Measurements from ENCODE around the gene HNRNPA3.
"Not testable (repeated sequence)": the region's sequence is repeated elsewhere in the genome, so short reads cannot be mapped to it uniquely, and the experiment has no call there.

Gene HNRNPA3

DNA sequence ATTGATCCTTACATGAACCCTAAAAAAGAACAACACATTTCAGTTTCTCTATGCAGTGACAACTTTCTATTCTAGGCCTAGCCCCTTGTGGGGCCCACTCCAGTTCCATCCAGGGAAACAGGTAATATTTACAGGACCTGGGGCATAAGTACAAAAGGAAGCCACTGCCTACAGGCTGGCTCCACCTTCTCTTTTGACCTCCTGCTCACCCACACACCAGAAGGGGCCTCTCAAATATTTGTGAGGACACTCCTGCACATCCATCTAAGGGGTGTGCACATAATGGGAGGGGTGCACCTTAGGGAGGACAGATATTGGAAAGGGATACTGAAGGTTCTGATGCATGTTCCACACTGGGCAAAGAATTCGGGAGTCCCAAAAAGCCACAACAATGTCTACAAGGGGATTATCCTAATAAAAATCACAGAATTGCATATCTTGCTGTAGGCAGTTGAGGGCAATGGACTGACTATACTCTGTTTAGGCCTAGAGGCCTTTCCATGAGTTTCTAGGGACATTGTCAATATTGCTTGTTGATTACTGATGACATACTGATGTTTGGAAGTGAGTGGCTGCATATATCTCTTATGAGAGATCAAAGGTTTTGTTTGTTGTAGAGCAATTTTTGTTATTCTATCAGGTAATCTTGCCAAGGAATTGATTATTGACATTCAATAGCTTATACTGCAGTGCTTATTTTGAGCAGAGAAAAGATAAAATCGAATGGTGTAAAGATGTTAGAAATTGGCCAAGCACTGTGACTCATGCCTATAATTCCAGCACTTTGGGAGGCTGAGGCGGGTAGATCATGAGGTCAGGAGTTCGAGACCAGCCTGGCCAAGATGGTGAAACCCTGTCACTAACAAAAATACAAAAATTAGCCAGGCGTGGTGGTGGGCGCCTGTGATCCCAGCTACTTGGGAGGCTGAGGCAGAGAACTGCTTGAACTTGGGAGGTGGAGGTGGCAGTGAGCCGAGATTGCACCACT, 23.8 kb upstream of the HNRNPA3 start:
- no peak for DNase-seq (ENCODE audit: low read depth)

DNA sequence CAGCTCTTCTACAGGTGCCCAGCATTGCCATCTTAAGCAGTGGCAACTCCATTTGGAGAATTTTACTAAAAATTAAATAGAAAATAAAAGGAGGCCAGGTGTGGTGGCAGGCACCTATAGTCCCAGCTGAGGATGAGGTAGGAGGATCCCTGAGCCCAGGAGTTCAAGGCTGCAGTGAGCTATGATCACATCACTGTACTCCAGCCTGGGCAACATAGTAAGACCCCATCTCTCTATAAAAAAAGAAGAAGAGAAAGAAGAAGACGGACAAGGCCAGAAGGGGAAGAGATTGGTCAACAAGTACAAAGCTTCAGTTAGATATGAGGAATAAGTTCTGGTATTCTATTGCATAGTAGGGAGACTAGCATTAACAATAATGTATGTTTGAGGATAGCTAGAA, 21.7 kb upstream of the HNRNPA3 start:
- no peak for DNase-seq (ENCODE audit: low read depth)

- no peak for DNase-seq (ENCODE audit: low read depth)
These were observed 19.8 kb upstream of the HNRNPA3 start for GRCh38 chr2:177192788-177193187.

DNA sequence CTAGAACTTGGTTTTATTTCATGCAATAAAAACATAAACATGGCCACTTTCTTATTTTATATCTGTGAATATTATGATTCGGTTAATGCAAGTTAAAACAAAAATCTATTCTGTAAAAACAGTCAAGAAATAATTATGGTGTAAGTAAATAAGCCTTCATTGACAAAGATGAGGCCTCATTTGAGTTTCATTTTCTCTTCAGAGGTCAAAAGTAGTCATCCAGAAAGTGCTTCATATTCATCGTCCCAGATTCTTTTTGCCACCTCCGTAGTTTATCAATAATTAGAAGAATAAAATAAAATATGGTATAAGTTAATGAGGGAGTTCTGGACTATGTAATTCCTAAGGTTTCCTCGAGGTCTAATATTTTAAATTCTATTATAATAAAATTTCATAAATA, 19.4 kb upstream of the HNRNPA3 start:
- no peak for DNase-seq (ENCODE audit: low read depth)

DNA sequence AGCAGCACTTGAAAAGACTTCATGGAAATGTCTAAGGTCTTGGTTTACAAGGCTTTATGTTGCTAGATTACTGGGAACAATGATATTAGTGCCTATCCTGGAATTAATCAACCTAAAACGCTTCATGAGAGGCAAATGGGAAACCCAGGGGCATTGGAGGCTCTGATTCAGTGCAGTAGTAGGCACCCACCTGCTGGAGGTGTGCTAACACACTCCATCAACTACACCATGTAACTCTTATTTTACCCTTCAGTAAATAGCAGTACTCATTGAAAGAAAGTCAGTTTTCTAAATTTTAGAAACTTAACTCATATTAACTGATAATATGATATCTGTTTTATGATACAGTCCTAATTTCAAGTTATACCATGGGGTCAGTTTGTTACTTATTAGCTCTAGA, 17.4 kb upstream of the HNRNPA3 start:
- DNase-seq (ENCODE audit: low read depth): no peak

DNA sequence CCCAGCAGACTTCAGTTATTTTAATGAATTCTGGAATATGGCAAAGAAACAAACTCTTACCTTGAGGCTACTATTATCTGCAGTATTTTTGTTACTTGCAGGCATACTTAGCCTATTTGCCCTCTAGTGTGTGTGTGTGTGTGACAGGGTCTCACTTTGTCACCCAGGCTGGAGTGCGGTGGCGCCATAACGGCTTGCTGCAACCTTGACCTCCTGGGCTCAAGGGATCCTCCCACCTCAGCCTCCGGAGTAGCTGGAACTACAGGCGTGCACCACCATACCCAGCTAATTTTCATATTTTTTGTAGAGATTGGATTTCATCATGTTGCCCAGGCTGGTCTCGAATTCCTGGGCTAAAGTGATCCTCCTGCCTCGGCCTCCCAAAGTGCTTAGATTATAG, 12.2 kb upstream of the HNRNPA3 start:
- not testable (repeated sequence) for DNase-seq (ENCODE audit: low read depth)

- DNase-seq (ENCODE audit: low read depth): no peak
These were observed 10.7 kb upstream of the HNRNPA3 start for GRCh38 chr2:177201919-177202346.

DNA sequence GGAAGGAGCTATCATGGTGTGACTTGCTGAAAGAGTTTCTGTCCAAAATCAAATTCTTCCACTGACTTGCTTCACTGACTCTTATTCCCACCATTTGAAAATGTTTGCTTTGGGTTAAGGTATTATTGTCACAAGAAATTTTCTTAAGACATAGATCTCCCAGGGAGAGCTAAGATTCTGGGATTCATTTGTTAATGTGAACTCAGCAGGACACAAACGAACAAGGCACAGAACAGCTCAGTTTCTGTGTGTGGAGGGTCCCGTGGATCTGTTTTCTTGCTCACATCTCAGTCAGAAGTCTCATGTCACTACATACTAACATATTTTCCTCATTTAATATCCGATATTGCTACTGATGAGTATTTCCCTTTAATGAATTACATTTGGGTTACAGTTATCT, 8.2 kb upstream of the HNRNPA3 start:
- no peak for DNase-seq (ENCODE audit: low read depth)

GRCh38 chr2:177207101-177207500, 5.5 kb upstream of the HNRNPA3 start:
- DNase-seq (ENCODE audit: low read depth): no peak

- no peak for DNase-seq (ENCODE audit: low read depth)
These were observed 1.4 kb upstream of the HNRNPA3 start for GRCh38 chr2:177211169-177211568.

GRCh38 chr2:177211576-177212105, 953 bp upstream of the HNRNPA3 start:
- DNase-seq (ENCODE audit: low read depth): no peak

DNA sequence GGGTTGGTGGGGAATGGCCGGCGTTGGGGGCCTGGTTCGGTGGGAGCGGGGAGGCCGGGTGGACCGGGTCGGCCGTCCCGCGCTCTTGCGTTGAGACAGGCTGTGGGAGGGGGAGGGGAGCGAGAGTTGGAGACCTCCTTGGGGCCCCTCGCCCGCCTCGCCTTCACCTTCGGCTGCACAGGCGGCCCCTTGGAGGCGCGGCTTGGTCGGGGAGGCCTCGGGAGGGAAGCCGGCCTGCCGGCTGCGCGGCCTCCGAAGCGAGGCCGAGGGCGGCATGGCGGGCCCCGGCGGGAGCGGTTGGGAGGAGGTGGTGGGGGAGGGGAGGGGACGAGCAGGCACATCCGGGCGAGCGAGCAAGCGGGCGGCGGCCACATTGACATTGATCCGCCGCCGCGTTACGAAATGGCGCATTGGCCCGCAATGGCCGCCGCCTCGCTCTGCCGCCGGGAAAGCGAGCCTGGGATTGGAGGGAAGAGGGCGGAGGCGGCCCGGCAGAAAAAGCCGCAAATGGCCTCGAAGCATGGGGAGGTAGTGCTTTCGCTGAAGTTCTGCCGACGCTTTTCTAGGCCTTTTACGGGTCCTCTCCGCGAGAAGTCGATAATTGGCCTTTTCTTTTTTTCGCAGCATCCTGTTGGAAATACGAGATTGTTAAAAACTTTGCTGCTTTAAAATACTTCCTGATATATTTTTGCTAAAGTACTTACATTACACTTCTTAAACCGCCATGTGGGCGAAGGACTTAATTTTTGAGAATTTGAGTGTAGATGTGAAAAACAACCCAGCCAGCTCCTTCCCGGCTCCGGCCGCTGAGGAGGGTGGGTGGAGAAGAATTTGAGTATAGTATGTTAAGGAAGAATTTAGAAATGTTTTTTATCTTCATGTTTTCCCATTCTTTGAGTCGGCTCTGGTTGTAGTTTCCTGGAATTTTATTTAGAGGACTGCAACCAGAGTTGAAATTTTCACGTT, 580 bp downstream of the HNRNPA3 start:
- peak; percentile 82 for DNase-seq (ENCODE audit: low read depth)

- DNase-seq (ENCODE audit: low read depth): no peak
These were observed 4.8 kb downstream of the HNRNPA3 start for GRCh38 chr2:177217247-177217843.

- DNase-seq (ENCODE audit: low read depth): not testable (repeated sequence)
These were observed 7.2 kb downstream of the HNRNPA3 start for GRCh38 chr2:177219787-177220186.

- DNase-seq (ENCODE audit: low read depth): no peak
These were observed 8.9 kb downstream of the HNRNPA3 start for GRCh38 chr2:177221534-177221933.

DNA sequence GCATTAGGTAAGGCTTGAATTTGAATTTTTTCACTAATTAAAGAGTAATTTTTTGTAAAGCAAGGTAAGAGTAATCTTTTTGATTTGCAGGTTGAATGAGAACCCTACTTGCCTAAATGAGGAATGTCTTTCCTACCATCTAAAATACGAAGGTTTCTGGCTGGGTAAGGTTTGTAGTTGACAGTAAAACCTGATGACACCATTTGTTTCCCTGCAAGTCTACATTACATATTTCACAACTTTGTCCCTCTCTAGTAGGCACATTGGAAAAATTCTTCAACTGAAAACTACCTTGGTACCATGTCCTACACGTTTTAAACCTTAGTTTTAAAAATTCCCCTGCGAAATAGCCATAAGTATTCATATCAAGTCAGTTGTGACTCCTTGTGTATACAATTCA, 9.4 kb downstream of the HNRNPA3 start:
- DNase-seq (ENCODE audit: low read depth): no peak

DNA sequence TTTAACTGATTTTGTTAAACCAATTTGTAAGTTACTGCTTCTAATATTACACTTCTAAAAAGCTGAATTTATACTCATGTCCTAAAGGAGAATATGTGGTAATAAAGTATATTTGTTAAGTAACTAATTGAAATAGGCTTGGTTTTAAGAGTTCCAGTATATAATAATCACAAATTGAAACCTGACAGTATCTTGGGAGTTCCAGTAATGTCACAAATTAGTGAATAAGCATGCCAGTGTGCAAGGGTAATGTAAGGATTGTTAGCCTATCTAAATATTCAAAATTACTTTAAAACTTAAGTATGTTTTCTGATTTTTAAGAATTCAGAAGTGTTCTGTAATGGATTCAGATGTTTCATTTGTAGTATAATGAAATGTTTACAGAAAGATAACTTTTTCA, 10.8 kb downstream of the HNRNPA3 start:
- not testable (repeated sequence) for DNase-seq (ENCODE audit: low read depth)

- no peak for DNase-seq (ENCODE audit: low read depth)
These were observed 13.4 kb downstream of the HNRNPA3 start for GRCh38 chr2:177225965-177226360.

- DNase-seq (ENCODE audit: low read depth): no peak
These were observed 17.0 kb downstream of the HNRNPA3 start for GRCh38 chr2:177229442-177230242.

GRCh38 chr2:177231270-177231669, 18.7 kb downstream of the HNRNPA3 start:
- no peak for DNase-seq (ENCODE audit: low read depth)

DNA sequence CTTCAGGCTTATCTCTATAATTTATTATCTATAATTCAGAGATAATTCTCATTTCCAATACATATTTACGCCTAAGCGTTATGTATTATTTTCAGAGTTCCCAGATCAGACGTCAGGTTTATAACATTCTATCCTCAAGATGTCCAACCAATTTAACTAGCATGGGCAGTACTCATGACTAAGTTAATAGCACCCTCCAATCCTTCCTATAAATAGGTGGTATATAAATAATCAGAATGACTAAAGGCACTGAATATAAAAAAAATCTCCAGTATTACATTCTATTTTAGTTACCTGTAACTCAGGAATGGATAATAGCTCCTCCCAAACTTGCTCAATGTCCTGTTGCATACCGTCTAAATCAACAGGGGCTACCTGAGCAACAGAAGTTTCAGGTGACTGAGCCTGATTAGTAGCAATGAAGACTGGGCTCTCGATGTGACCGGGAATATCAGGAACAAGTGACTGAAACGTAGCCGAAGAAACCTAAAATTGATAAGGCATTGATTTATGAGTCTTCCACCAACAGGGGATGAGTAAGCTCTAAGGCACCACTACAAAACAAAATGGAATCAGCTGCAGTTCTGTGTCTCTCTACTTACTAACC, 19.6 kb downstream of the HNRNPA3 start:
- DNase-seq (ENCODE audit: low read depth): no peak

Data from stimulated activated CD8-positive, alpha-beta memory T cell treated with anti-CD3 and anti-CD28 coated beads, Interleukin-12 subunit alpha, Interleukin-12 subunit beta, amount 100 ng/mL, for 1 hour (primary cell).